ENCODE measurements around the gene SUGT1.
"Not testable (repeated sequence)": the region's sequence is repeated elsewhere in the genome, so short reads cannot be mapped to it uniquely, and the experiment has no call there.

SUGT1 gene

GRCh38 chr13:52669677-52670076 lies 17.0 kb downstream of the SUGT1 start:
- DNase-seq (ENCODE audit: low read depth in 2 of 2) = no peak

GRCh38 chr13:52670726-52671125 lies 18.1 kb downstream of the SUGT1 start:
- no peak for DNase-seq (ENCODE audit: low read depth in 2 of 2)

GRCh38 chr13:52673465-52673864 lies 20.8 kb downstream of the SUGT1 start:
- no peak for DNase-seq (ENCODE audit: low read depth in 2 of 2)

- DNase-seq (ENCODE audit: low read depth in 2 of 2) = no peak
Observed at GRCh38 chr13:52677823-52678222, 25.2 kb downstream of the SUGT1 start.

- not testable (repeated sequence) for DNase-seq (ENCODE audit: low read depth in 2 of 2)
Observed at GRCh38 chr13:52685806-52686205, 33.2 kb downstream of the SUGT1 start.

- DNase-seq (ENCODE audit: low read depth in 2 of 2) = no peak
Observed at GRCh38 chr13:52686376-52686775, 33.7 kb downstream of the SUGT1 start.

GRCh38 chr13:52695856-52696255 lies 43.2 kb downstream of the SUGT1 start:
- DNase-seq (ENCODE audit: low read depth in 2 of 2) = peak; percentile 10 to 14

GRCh38 chr13:52696566-52696965 lies 43.9 kb downstream of the SUGT1 start:
- no peak for DNase-seq (ENCODE audit: low read depth in 2 of 2)

GRCh38 chr13:52701728-52702465 lies 49.3 kb downstream of the SUGT1 start:
- DNase-seq (ENCODE audit: low read depth in 2 of 2) = no peak

GRCh38 chr13:52703482-52703881 lies 50.8 kb downstream of the SUGT1 start:
- no peak for DNase-seq (ENCODE audit: low read depth in 2 of 2)

GRCh38 chr13:52706081-52706480 lies 53.4 kb downstream of the SUGT1 start:
- DNase-seq (ENCODE audit: low read depth in 2 of 2) = no peak

GRCh38 chr13:52707375-52707774 lies 54.7 kb downstream of the SUGT1 start:
- no peak for DNase-seq (ENCODE audit: low read depth in 2 of 2)

- not testable (repeated sequence) for DNase-seq (ENCODE audit: low read depth in 2 of 2)
Observed at GRCh38 chr13:52708266-52708665, 55.6 kb downstream of the SUGT1 start.

- no peak for DNase-seq (ENCODE audit: low read depth in 2 of 2)
Observed at GRCh38 chr13:52711286-52711685, 58.6 kb downstream of the SUGT1 start.

GRCh38 chr13:52712385-52712784 lies 59.7 kb downstream of the SUGT1 start:
- DNase-seq (ENCODE audit: low read depth in 2 of 2) = no peak

GRCh38 chr13:52713894-52714293 lies 61.3 kb downstream of the SUGT1 start:
- DNase-seq (ENCODE audit: low read depth in 2 of 2) = no peak

- not testable (repeated sequence) for DNase-seq (ENCODE audit: low read depth in 2 of 2)
Observed at GRCh38 chr13:52720904-52721303, 68.3 kb downstream of the SUGT1 start.

- not testable (repeated sequence) for DNase-seq (ENCODE audit: low read depth in 2 of 2)
Observed at GRCh38 chr13:52721356-52721755, 68.7 kb downstream of the SUGT1 start.

GRCh38 chr13:52723181-52723580 lies 70.5 kb downstream of the SUGT1 start:
- DNase-seq (ENCODE audit: low read depth in 2 of 2) = no peak

GRCh38 chr13:52725302-52725701 lies 72.7 kb downstream of the SUGT1 start:
- no peak for DNase-seq (ENCODE audit: low read depth in 2 of 2)

- no peak for DNase-seq (ENCODE audit: low read depth in 2 of 2)
Observed at GRCh38 chr13:52726258-52726657, 73.6 kb downstream of the SUGT1 start.

- DNase-seq (ENCODE audit: low read depth in 2 of 2) = no peak
Observed at GRCh38 chr13:52734075-52734623, 81.5 kb downstream of the SUGT1 start.

- no peak for DNase-seq (ENCODE audit: low read depth in 2 of 2)
Observed at GRCh38 chr13:52736891-52737290, 84.3 kb downstream of the SUGT1 start.

- no peak for DNase-seq (ENCODE audit: low read depth in 2 of 2)
Observed at GRCh38 chr13:52737451-52737850, 84.8 kb downstream of the SUGT1 start.

All from stimulated activated CD4-positive, alpha-beta T cell treated with anti-CD3 and anti-CD28 coated beads, Interleukin-15, amount 100 ng/mL, for 48 hours (primary cell).